Fibroblast of pulmonary artery (primary cell): ENCODE results near the gene TRIM8.

Experiments used
- DNase-seq: peaks from one replicate; pipeline ENCODE4 v3.0.0-alpha.2; 2010; ENCODE audit warnings: low read depth
- H3K4me3 ChIP-seq: replicated peaks from 2 replicates; pipeline ENCODE4 v1.5.1; 2011; ENCODE audit warnings: low read depth, mild to moderate bottlenecking, control low read depth, low read length, moderate library complexity
- CTCF ChIP-seq: IDR thresholded peaks from 2 replicates; pipeline ENCODE4 v1.5.1; 2011; ENCODE audit warnings: mild to moderate bottlenecking, control low read depth, low read length, inconsistent platforms; ENCODE audit errors: missing control alignments

Gene TRIM8

GRCh38 chr10:102647443-102648268 is 3.4 kb downstream of the TRIM8 start:
- TF ChIP-seq CTCF = no peak
- DNase-seq = no peak
- H3K4me3 ChIP-seq = peak overlapping the region; percentile 100

GRCh38 chr10:102648269-102648888 is 4.1 kb downstream of the TRIM8 start:
- TF ChIP-seq CTCF = no peak
- H3K4me3 ChIP-seq = peak overlapping the region; percentile 100
- no peak for DNase-seq

- DNase-seq = no peak
- no peak for TF ChIP-seq CTCF
These were observed 4.9 kb downstream of the TRIM8 start for GRCh38 chr10:102648889-102649796.

GRCh38 chr10:102649797-102650654 is 5.7 kb downstream of the TRIM8 start:
- H3K4me3 ChIP-seq = peak overlapping the region; percentile 100
- no peak for TF ChIP-seq CTCF
- no peak for DNase-seq

More at GRCh38 chr10:102648889-102649796, 4.9 kb downstream of the TRIM8 start:
- H3K4me3 ChIP-seq = peak overlapping the region; percentile 100

- TF ChIP-seq CTCF = no peak
- no peak for DNase-seq
- H3K4me3 ChIP-seq = no peak overlapping the region
These were observed 6.6 kb downstream of the TRIM8 start for GRCh38 chr10:102650655-102651454.
